HCT116 (cell line): ENCODE data around the gene ANKRD33.

Experiments used
- CTCF ChIP-seq, 3 experiments: fragments of 200-600 bp in 1 of 3; sonication (generic) in 1 of 3; IDR thresholded peaks in 2 of 3; conservative IDR thresholded peaks in 1 of 3; 2 replicates each; pipeline ENCODE4 v1.5.1; 2012 to 2017; ENCODE audit warnings: low read depth in 2 of 3, low read length in 2 of 3, antibody characterized with exemption in 1 of 3, borderline replicate concordance in 1 of 3, control low read depth in 1 of 3, mild to moderate bottlenecking in 1 of 3, mixed read lengths in 1 of 3, mixed run types in 1 of 3, moderate library complexity in 1 of 3; ENCODE audit not compliant: insufficient read depth in 1 of 3
- EZH2 ChIP-seq: fragments of 200-600 bp; sonication (generic); IDR thresholded peaks from 2 replicates; pipeline ENCODE4 v1.6.1; 2017; ENCODE audit warnings: antibody characterized with exemption, mixed run types

- TF ChIP-seq CTCF (IDR thresholded peaks at IDR 0.05 in 2 of 3, conservative IDR thresholded peaks at IDR 0.05 in 1 of 3; ENCODE audit: borderline replicate concordance in 1 of 3, insufficient read depth in 1 of 3, low read depth in 2 of 3, low read length in 2 of 3) (no peak), EZH2 (no peak)
Observed at GRCh38 chr12:51920046-51920445, 32.1 kb downstream of the ANKRD33 start.
